GM19351 (cell line): ENCODE measurements around the gene CCDC116.
"Not testable (repeated sequence)": the region's sequence is repeated elsewhere in the genome, so short reads cannot be mapped to it uniquely, and the experiment has no call there.

ENCODE experiments used
- ATAC-seq: cut with Tn5 transposase; IDR thresholded peaks from one replicate; pipeline ENCODE4 v1.9.1; 2021; ENCODE audit warnings: mild to moderate bottlenecking, moderate library complexity; ENCODE audit not compliant: unreplicated experiment

Gene CCDC116

DNA sequence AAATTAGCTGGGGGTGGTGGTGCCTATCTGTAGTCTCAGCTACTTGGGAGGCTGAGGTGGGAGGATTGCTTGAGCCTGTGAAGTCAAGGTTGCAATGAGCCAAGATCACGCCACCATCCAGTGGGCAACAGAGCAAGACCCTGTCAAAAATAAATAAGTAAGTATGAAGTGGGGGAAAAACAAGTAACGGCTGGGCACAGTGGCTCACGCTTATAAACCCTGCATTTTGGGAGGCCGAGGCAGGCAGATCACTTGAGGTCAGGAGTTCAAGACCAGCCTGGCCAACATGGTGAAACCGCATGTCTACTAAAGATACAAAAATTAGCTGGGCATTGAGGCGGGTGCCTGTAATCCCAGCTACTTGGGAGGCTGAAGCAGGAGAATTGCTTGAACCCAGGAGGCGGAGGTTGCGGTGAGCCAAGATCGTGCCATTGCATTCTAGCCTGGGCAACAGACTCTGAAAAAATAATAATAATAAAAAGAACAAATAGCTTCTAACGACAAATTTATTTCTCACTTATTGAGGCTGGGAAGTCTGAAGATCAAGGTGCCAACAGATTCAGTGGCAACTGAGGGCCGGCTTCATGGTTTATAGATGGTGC, 22.9 kb upstream of the CCDC116 start:
- ATAC-seq: not testable (repeated sequence)

DNA sequence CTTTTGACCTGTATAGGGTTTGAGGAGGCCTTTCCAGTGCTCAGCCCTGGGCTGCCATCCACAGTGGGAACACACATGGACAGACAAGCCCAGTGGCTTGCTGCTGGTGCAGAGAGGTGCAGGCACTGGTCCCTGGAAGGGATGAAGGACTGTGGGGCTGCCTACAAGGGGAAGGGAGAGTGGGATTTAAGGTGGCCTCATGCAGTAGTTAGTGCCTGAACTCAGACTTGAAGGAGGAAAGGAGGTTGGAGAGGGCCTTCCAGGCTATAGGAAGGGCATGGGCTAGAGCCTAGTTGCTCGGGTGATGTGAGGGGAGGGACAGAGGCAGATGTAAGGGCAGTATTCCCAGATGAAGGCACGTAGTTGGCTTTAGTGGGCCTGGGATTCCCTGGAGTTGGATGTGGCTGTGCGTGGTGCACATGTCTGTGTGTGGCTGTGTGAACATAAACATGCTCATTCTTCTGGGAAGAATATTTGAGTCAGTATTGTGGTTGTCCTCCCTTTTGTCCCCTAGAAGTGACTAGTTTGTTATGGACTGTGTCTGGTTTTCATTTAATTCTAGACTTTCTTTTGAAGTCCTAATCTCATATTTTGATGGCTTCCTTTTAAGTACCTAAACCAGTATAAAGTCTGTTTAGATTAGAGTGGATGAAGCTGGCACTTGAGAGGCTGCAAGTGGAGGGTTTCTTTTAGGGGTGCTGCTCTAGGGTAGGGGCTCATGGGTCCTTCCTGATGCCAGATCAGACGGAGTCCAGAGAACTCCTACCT, 21.2 kb upstream of the CCDC116 start:
- no peak for ATAC-seq

DNA sequence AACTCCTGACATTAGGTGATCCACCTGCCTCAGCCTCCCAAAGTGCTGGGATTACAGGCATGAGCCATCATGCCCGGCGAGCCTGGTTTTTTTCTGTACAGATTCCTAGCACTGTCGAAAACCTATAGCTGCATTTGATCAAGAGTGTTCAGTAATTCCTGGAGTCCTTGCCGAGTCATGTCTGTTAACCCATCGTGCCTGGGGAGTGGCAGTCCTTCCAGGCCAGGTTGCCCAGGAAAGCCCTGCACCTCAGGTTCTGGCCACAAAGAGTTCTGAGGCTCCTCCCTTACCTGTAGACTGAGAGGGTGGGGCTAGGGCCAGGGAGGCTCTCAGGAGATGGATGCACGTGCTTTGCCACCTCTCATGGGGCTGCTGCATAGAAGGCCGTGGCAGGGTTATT, 19.7 kb upstream of the CCDC116 start:
- no peak for ATAC-seq

DNA sequence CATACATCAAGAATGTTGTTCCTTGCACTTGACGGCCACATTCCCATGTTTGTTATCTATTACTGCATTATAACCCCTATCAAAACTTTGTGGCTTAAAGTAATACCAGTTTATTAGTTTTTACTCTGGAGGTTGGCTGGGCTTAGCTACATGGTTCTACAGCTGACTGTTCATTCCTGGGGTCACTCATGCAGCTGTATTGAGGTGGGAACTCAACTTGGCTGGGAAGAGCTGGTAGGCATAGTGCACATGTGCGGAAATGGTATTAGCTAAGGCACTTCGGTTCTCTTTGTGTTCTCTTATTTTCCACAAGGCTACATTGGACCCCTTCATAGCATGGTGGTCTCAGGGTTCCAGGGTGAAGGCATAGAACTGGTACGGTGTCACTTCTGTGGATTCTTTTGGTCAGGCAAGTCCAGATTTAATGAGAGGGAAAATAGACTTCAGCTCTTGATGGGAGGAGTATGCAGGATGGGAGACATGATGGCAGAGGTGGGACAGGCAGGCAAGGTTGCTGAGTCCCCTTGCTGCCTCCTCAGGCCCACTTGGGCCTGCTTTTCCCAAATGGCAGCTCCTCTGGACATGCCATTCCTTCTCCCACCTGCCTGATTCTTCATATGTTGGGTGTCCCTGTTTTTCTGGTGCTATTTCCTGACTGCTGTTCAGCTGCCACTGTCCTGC, 18.9 kb upstream of the CCDC116 start:
- no peak for ATAC-seq

DNA sequence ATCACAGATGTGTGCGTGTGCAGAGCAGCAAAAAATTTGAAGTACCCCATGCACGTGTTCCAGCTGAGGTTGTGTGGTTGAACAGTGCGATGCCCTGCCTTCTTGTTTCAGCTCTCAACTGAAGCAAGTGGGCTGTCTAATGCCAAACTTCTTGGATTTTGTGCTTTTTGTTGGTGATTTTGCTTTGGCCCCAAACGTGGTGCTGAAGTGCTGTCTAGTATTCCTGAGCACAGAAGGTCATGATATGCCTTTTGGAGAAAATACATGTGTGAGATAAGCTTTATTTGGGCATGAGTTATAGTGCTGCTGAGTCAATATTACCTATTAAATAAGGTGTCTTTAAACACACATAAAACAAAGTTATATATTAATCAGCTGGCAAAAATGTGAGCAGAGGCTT, 16.8 kb upstream of the CCDC116 start:
- no peak for ATAC-seq

DNA sequence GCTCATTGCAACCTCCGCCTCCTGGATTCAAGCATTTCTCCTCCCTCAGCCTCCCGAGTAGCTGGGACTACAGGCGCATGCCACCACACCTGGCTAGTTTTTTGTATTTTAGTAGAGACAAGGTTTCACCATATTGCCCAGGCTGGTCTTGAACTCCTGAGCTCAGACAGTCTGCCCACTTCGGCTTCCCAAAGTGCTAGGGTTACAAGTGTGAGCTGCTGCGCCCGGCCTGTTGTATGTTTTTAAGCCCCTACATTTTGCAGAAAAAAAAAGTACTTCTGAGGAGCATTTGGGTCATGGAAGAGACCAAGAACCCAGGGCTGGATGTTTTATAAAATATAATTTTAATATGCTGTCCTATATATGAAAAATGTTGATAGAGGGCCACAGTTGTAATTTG, 15.2 kb upstream of the CCDC116 start:
- not testable (repeated sequence) for ATAC-seq

DNA sequence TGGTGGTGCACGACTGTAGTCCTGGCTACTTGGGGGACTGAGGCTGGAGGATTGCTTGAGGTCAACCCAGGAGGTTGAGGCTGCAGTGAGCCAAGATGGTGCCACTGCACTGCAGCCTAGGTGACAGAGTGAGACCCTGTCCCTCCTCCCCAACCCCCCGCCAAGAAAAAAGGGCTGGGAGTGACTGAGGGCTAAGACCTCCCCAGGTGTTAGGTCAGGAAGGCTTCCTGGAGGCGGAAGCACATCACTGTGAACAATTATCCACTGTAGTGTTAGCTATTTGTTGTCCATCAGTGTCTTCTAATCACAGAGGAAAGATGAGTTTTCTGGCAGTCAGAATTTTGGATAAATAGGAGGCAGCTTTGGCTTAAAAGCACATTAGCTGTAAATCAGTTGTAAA, 11.5 kb upstream of the CCDC116 start:
- ATAC-seq: no peak

DNA sequence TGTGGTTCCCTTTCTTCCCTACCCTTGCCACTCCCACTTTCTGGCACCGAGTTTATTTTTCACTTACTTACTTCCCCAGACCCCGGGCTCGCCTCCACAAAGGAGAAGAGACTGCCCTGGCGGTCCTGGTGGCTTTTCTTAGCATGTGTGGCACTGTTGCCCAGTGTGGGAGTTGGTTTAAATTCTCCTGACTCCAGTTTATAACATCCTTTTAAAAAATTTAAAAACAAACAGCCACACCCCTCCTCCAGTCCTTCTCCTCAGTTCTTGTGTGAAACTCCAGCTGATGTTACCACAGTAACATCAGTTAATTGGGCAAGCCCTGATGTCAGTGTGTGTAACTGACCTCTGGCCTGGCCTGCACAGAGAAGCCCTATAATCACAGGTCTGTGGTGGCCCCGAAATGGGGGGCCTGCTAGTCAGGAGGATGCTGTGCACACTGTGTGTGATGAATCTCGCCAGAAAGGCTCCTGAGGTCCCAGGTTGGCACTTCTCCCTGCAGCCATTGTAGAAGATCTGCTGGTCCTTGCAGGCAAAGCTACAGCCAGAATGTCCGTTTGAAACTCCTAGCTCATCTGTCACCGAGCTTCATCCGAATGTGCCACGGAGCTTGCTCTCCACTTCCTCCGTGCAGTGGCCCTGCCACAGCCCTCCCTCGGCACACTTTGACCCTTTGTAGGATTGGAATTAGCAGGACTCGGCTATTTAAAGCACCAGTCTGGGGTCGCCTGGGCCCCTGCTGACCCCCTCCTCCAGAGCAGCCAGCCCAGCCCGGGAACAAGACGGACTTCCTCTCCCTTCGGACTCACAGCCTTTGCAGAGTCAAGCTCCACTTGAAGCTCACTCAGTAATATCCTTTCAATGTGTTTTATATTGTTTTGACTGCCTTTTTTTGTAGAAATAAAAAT, 10.3 kb upstream of the CCDC116 start:
- no peak for ATAC-seq

DNA sequence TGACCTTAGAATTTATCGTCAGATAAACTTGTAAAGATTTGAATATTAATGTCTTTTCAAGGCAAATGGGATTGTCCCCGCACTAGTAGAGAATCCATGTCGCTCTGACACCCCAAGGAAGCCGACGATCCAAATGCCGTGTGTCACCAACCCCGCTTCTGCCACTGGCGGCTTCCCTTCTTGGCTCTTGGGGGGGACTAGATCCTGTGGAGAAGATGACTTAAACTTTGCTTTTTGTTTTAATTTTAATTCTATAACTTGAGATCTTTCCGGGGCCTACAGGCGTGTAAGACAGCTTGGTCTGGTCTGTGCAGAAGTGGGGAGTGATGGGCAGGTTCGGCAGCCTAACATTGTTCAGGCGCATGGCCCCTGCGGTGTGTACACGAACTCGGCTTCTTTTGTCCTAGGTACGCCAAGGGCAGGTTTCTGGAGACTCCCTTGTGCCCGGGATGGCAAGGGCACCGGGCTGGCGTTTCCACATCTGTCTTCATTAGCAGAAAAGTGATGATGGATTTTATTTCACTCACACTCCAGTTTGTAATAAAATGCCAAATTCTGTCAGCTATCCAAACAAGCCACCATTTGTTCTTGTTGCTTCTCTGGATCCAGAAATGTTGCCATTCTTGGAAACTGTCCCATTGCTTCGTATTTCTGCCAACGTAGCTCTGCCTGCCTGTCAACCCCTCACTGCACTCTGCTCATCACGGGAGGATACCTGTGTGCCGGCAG, 9.5 kb upstream of the CCDC116 start:
- no peak for ATAC-seq

DNA sequence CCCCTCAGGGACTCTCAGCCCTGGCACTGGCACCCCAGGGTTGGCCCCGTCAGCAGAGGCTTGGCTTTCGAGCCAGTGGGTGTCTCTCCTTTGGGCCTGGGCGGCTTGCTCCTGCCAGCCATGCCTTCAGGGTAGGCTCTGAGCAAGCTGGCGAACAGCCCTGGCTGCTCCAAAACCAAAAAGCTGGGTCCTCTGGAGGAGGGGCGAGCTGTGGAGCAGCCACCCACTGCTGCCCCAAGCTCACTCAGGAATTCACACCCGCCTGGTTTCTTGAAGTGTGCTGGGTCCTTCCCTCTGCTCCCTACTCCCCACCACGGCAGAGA, 9.0 kb upstream of the CCDC116 start:
- ATAC-seq: no peak

DNA sequence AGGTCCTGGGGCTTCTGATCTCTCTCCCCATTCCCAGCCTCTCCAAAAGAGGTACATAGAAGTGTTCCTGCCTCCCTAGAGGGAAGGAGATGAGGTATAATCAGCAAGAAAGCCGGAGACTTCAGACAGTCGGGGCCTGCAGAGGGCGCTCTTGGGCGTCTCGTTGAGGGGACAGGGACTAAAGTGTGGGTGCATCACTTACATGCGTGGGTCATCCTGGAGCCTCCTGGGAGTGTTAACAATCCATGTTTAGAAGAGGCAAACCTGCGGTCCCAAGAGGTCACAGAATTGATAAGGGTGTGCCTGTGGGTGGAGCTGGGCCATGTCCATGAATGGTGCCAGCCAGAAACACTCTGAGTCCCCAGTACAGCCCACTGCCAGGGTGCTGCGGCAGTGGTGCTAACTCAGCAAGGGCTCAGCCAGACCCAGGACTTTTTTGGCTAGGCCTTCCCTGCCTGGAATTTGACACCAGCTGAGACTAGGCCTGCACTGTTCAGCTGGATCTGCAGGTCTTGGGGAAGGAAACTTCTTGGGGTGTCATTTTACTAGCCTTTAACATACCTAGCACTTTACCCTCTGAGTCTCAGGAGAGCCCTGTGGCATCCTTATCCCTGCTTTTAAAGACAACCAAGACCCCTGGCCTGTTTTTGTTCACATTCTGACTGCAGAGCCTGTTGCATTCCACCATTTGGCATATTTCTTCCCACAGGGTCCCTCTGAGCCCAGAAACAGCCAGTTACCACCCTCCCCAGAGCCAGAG, 8.3 kb upstream of the CCDC116 start:
- ATAC-seq: no peak

DNA sequence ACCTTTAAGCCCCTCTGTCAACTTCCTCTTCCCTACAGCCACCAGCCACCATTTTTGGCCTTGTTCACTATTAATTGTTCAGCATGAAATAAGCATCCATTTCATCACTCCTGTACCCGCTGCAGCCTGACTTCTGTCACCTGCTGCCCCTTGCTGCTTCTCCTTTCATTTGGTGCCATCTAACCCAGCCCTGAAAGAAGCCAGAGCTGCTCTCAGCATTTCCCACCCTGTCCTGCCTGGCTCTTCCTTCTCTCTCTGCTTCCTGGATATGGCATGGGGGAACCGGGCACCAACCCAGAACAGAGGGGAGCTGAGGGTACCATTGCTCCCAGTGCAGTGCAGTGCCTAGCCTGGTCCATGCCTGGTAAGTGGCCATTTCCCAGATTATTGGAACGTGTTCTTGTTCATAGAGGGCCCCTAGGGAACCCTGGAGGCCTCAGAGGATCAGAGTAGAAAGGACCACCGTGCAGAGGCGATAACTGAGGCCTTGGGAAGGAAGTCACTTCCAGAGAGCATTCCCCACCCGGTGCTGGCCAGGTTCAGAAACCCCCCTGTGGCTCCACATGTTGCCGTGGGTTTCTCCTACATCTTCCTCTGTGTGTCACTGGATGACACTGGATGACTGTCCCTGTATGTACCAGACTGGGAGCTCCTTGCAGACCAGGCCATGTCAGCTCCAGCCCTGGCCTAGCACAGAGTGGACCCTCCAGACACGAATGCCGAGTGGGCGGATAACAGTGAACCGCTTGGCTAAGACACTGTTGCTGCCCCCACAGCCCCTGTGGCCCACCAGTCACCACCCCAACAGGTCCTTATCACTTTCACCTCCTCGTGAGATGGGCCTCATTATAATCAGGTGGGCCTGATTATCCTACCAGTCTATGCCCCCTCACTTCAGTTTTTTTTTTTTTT, 7.4 kb upstream of the CCDC116 start:
- ATAC-seq: no peak

DNA sequence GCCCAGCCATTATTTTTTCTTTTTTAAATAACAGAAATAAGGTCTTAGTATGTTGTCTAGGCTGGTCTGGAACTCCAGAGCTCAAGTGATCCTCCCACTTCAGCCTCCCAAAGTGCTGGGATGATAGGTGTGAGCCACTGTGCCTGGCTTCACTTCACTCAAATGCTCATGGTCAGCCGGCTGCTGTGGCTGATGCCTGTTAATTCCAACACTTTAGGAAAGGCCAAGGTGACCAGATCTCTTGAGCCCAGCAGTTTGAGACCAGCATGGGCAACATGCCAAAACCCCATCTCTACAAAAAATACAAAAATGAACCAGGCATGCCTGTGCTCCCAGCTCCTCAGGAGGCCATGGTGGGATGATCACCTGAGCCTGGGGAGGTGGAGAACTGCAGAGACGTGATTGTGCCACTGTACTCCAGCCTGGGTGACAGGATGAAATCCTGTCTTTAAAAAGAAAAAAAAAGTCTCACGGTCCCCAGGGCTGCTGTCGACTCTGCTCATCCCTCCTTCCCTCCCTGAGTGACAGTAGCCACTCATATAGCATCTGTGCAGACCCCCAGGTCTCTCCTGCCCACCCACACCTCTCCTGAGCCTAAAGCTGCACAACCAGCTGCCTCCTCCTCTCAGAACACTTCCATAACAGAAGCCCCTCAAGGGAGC, 6.4 kb upstream of the CCDC116 start:
- ATAC-seq: no peak

DNA sequence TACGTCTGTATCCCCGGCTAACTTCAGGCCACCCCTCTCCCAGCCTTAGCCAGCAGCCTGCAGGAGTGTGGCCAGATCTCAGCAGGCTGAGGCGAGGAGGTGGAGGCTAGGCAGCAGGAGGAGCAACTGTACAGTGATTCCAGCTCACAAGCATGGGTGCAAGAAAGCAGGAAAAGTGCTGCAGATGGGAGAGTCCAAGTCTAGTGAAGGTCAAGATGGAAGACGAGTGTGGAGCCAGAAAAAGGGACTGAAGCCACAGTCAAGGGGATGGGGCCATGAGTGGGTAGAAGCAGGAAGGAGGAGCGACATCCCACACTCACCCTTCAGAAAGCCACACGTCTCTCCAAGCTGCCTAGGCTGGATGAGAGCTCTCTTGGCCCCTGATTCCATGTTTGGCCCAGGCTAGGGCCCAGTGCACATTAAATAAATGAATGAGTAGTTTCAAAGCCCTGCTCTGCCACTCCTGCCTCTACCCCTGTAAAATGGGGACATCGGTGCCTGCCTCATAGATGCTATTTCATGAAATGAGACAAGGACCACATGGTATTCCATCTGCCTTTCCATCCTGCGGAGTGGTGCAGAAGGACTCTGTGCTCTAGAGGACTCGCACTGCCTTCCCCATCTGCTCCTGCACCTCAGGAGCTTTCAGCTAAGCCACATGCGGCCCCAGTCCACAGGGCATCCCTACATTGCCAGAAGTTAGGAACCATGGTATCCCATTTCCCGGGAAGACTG, 5.7 kb upstream of the CCDC116 start:
- ATAC-seq: no peak

DNA sequence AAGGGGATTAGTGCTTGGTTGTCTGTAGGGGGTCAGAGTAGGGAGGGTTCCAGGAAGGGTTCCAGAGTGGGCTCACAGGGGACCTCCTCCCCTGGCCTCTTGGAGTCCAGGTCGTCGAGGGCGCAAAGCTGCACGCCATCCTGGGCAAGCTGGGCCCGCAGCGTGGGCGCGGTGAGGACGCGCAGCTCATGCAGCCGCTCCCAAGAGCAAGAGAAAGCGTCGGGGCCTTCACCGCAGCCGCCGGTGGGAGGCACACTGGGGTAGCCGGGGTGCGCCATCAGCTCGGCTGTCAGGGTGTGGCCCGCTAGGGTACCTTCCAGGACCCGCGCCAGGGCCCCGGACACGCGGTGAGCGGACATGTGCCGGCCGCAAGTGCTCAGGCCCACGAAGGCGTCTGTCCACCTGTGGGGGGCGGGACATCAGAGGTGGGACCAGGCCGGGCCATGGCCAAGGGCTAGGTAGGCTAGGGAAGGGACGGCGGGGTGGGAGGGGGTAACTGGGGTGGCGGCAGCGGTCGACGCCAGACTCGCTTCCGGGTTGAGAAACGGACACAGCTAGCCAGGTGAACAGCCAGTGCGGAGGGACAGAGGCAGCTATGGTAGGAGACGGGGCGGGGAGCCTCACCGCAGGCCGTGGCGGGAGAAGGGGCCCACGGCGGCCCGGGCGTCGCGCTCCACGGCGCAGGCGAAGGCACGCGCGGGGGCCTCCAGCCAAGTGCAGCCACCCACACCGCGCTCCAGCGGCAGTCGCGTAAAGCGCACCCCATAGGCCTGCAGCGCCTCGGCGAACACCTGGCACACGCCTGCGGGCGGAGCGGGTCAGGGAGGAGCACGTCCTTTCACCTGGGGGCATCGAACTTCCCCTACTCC, 3.9 kb upstream of the CCDC116 start:
- ATAC-seq: peak; percentile 4

DNA sequence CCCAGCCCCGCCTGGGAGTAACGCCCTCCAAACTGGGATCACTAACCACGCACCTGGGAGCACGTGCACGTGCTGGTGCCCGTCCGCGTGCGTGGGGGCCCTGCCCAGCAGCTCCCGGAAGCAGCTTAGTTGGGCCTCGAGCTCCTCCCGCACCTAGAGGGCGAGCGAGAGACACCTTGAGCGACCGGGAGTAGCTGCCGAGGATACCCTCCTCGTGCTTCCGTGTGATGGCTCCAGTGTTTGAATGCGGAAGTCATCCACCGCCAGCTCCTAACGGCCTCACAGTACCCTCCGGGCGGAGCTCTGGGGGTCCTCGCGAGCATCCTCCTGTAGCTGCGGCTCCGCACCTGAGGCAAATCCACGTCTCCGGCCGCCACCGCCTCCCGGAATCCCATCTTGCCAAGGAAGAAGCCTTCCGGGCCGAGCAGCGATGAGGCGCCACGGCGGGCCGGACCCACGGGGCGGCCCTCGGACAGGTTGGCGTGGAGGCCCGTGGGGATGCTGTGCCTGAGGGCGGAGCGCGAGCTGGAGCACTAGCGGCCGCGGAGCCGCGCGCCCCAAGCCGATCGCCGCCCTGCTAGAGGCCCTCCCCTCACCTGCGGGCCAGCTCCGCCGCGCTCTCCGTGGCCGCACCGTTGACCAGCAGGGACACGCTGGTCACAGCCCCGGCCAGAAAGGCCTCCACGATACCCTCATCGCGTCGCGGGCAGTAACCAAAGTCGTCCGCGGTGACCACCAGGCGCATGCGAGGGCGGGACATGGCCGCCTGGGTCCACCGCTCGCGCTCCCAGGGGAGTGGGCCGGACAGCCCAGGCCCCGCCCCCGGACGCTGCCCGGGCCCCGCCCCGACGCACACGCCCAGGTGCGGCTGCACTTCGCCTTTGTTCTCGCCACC, 3.1 kb upstream of the CCDC116 start, which contains the start of gene YDJC:
TSS of gene YDJC (minus strand) at position 768 of the 895 bp plus-strand sequence. CDS start at position 760, 8 bp downstream.
- ATAC-seq: peak; percentile 81
